ENCODE measurements around the gene ADCK1. TPM values are rescaled to one million over a fixed set of nuclear protein-coding genes. Genes with fewer than 3 reads are reported as not detected.

The ADCK1 gene
- total RNA-seq, 2 donors from 2014 or later: 6.9 to 7.4 TPM

DNA sequence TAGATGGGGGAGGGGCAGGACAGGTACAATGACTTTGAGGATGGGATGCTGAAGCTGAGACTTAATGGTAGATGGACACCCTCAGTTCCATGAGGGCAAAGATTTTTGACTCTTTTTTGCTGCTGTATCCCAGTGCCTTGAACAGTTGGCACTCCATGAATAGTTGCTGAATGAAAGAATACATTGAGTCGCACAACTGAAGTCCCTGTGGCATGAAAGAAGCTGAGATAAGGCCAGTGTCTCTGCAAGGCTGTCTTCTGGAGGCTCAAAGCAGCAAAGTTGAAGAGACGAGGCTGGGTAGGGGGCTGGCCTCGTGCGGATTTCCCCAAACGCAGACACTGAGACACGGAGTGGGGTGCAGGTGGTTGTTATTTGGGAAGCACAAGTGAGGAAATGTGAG is 179.3 kb downstream of the ADCK1 start:
- Histone ChIP-seq H3K9me3 (ENCODE audit: control insufficient read depth, low read length) (no peaks in the 10 kb centered on the region), H3K9ac (ENCODE audit: extremely low read depth, low read length, poor library complexity, severe bottlenecking) (no peak overlapping the region), H3K36me3 (ENCODE audit: control insufficient read depth, insufficient read depth, low read length) (no peaks in the 10 kb centered on the region), H3K4me1 (ENCODE audit: control insufficient read depth, insufficient read depth, low read length) (no peaks in the 10 kb centered on the region), H3K27me3 (ENCODE audit: control insufficient read depth, insufficient read depth, low read length, poor library complexity, severe bottlenecking) (peaks cover 39% of the 10 kb centered on the region), H3K27ac (ENCODE audit: low read depth, low read length) (no peak overlapping the region), H3K4me3 (ENCODE audit: low read length) (no peak overlapping the region)
- no peak overlapping the region for H3K4me3 Mint-ChIP-seq
- no peaks in the 10 kb centered on the region for H3K9me3 Mint-ChIP-seq
- DNase-seq: peak; percentile 22
- 82 to 85% methylated on average over 6 of the region's 6 CpGs for WGBS, 2 experiments (ENCODE audit: insufficient coverage in 1 of 2, insufficient read length in 1 of 2)
- H3K27ac Mint-ChIP-seq: no peak overlapping the region
- no peaks in the 10 kb centered on the region for H3K36me3 Mint-ChIP-seq (ENCODE audit: low read depth)
- H3K27me3 Mint-ChIP-seq (ENCODE audit: insufficient read depth): peaks cover 31% of the 10 kb centered on the region
- TF ChIP-seq, protein P1, sequence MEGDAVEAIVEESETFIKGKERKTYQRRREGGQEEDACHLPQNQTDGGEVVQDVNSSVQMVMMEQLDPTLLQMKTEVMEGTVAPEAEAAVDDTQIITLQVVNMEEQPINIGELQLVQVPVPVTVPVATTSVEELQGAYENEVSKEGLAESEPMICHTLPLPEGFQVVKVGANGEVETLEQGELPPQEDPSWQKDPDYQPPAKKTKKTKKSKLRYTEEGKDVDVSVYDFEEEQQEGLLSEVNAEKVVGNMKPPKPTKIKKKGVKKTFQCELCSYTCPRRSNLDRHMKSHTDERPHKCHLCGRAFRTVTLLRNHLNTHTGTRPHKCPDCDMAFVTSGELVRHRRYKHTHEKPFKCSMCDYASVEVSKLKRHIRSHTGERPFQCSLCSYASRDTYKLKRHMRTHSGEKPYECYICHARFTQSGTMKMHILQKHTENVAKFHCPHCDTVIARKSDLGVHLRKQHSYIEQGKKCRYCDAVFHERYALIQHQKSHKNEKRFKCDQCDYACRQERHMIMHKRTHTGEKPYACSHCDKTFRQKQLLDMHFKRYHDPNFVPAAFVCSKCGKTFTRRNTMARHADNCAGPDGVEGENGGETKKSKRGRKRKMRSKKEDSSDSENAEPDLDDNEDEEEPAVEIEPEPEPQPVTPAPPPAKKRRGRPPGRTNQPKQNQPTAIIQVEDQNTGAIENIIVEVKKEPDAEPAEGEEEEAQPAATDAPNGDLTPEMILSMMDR (conservative IDR thresholded peaks at IDR 0.05): no peak
- peaks cover 22% of the 10 kb centered on the region for H3K4me1 Mint-ChIP-seq

DNA sequence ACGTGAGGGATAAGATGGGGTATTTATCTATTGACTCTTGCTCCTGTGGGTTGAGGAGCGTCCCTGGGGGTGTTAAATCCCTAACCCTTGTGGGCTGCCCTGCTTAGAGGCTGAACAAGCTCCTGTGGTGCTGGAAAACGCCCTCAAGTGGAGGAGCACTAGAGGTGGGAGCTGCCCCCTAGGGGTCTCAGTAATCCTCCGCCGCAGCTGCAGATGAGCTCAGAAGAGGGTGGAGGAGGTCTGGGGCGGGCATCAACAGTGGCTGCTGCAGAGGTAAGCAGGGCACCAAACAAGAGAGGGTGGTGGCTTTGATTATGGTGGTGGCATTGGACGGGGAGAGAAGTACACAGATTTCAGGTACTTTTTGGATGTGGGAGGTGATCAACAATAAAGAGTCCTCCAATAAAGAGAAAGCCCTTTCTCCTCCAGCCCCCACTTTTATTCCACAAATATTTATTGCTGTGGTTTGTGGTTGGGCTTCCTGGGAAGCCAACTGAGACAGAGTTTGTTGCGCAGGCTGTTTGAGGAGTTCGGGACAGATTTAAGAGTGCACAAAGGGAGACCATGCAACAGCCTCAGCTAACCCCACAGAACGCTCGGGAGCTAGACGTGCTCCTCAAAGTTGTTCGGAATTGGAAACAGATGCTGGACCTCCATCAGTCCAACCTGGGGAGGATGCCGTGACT is 179.9 kb downstream of the ADCK1 start:
- H3K27me3 Mint-ChIP-seq (ENCODE audit: insufficient read depth): peaks cover 33% of the 10 kb centered on the region
- H3K4me3 ChIP-seq (ENCODE audit: low read length): no peak overlapping the region
- H3K9ac ChIP-seq (ENCODE audit: extremely low read depth, low read length, poor library complexity, severe bottlenecking): no peak overlapping the region
- no peaks in the 10 kb centered on the region for H3K36me3 ChIP-seq (ENCODE audit: control insufficient read depth, insufficient read depth, low read length)
- no peaks in the 10 kb centered on the region for H3K9me3 Mint-ChIP-seq
- H3K4me1 ChIP-seq (ENCODE audit: control insufficient read depth, insufficient read depth, low read length): no peaks in the 10 kb centered on the region
- peak; percentile 88 for DNase-seq
- peaks cover 22% of the 10 kb centered on the region for H3K4me1 Mint-ChIP-seq
- H3K4me3 Mint-ChIP-seq: peak overlapping the region; percentile 62
- 74 to 77% methylated on average over 9 to 14 of the region's 14 CpGs for WGBS, 2 experiments (ENCODE audit: insufficient coverage in 1 of 2, insufficient read length in 1 of 2)
- no peaks in the 10 kb centered on the region for H3K36me3 Mint-ChIP-seq (ENCODE audit: low read depth)
- H3K27me3 ChIP-seq (ENCODE audit: control insufficient read depth, insufficient read depth, low read length, poor library complexity, severe bottlenecking): peaks cover 46% of the 10 kb centered on the region
- no peaks in the 10 kb centered on the region for H3K9me3 ChIP-seq (ENCODE audit: control insufficient read depth, low read length)
- TF ChIP-seq, protein P1 (conservative IDR thresholded peaks at IDR 0.05): peak; percentile 77
- no peak overlapping the region for H3K27ac Mint-ChIP-seq
- H3K27ac ChIP-seq (ENCODE audit: low read depth, low read length): no peak overlapping the region

DNA sequence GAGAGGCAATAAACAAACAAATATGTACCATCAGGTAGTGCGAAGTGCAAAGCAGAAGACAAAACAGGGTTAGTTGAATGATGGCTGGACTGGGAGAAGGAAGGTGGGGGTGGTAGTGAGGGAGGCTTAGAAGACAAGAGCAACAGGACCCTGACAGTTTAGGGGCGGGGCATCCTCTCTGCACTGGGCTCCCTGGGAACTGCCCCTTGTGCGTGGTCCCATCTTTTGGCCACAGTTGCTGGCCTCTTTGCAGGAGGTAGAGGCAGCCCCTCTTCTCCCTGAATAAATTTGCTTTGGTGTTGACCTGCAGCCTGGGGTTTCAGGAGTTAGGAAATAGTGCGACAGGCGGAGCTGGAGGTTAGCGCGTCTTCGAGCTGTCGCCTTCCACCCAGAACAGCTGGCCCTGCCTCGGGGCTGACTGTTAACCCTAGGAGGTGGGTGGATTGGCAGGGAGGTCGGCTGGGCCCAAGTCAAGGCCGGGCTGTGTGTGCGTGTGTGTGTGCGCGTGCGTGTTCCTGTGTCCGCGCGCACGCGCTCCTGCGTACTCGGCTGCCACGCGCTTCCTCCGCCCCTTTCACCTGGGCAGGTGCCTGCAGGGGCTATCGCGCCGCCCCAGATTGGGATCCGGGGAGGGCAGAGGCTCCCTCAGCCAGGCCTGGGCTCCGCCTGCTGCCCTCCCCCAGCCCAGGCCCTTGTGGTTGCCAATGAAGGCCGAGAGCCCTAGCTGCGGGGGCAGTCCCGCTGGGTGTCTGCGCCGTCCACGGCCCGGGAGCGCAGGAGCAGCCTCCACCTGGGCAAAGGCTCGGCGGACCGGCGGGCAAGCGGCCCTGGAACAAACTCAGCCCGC is 180.8 kb downstream of the ADCK1 start:
- H3K4me3 Mint-ChIP-seq: peak overlapping the region; percentile 62
- TF ChIP-seq, protein P1 (conservative IDR thresholded peaks at IDR 0.05): no peak
- H3K9me3 ChIP-seq (ENCODE audit: control insufficient read depth, low read length): no peaks in the 10 kb centered on the region
- H3K4me1 ChIP-seq (ENCODE audit: control insufficient read depth, insufficient read depth, low read length): no peaks in the 10 kb centered on the region
- H3K27me3 ChIP-seq (ENCODE audit: control insufficient read depth, insufficient read depth, low read length, poor library complexity, severe bottlenecking): peaks cover 55% of the 10 kb centered on the region
- H3K27ac ChIP-seq (ENCODE audit: low read depth, low read length): no peak overlapping the region
- peak overlapping the region; percentile 65 for H3K4me3 ChIP-seq (ENCODE audit: low read length)
- no peaks in the 10 kb centered on the region for H3K36me3 Mint-ChIP-seq (ENCODE audit: low read depth)
- WGBS, 2 experiments (ENCODE audit: insufficient coverage in 1 of 2, insufficient read length in 1 of 2): 26 to 32% methylated on average over 10 to 45 of the region's 45 CpGs
- no peaks in the 10 kb centered on the region for H3K36me3 ChIP-seq (ENCODE audit: control insufficient read depth, insufficient read depth, low read length)
- no peak overlapping the region for H3K27ac Mint-ChIP-seq
- no peak overlapping the region for H3K9ac ChIP-seq (ENCODE audit: extremely low read depth, low read length, poor library complexity, severe bottlenecking)
- peaks cover 22% of the 10 kb centered on the region for H3K4me1 Mint-ChIP-seq
- no peaks in the 10 kb centered on the region for H3K9me3 Mint-ChIP-seq
- peaks cover 40% of the 10 kb centered on the region for H3K27me3 Mint-ChIP-seq (ENCODE audit: insufficient read depth)
- peak; percentile 85 for DNase-seq

Other genes starting within 250 kb of the ADCK1 start
- gene SPTLC2, start 183.5 kb upstream of the ADCK1 start, total RNA-seq: 10 to 100 TPM; 32.6 to 32.7 TPM
- 10 to 100 TPM; 11.0 to 15.1 TPM for gene ALKBH1, start 92.1 kb upstream of the ADCK1 start, total RNA-seq
- gene SLIRP, start 92.0 kb upstream of the ADCK1 start, total RNA-seq: 100 to 1,000 TPM; 228 to 237 TPM
- gene SNW1, start 39.0 kb upstream of the ADCK1 start, total RNA-seq: 10 to 100 TPM; 60.8 to 87.8 TPM